CD4-positive, alpha-beta T cell treated with Interleukin-6 for 4 hours (primary cell): Measurements from ENCODE around the gene PIGT.
"Not testable (repeated sequence)": the region's sequence is repeated elsewhere in the genome, so short reads cannot be mapped to it uniquely, and the experiment has no call there.

Experiments
- DNase-seq: peaks from one replicate; pipeline ENCODE4 v3.0.0-alpha.2; 2020; ENCODE audit warnings: mixed read lengths

Gene PIGT

GRCh38 chr20:45467172-45467571, 51.2 kb downstream of the PIGT start:
- DNase-seq = no peak

GRCh38 chr20:45467861-45468260, 51.9 kb downstream of the PIGT start:
- DNase-seq = no peak

- DNase-seq = no peak
These were observed 53.7 kb downstream of the PIGT start, which contains the start of gene WFDC2 for GRCh38 chr20:45469336-45470261. WFDC2 (plus strand) TSS chr20:45469753; CDS start chr20:45469782, 29 bp downstream.

- DNase-seq = peak; percentile 6
These were observed 54.5 kb downstream of the PIGT start for GRCh38 chr20:45470262-45470931.

- no peak for DNase-seq
These were observed 55.0 kb downstream of the PIGT start for GRCh38 chr20:45470937-45471336.

GRCh38 chr20:45472286-45472685, 56.3 kb downstream of the PIGT start:
- DNase-seq = not testable (repeated sequence)
